Endodermal cell (in vitro differentiated cells): ENCODE data around the gene MAP2K3. TPM values are rescaled to one million over a fixed set of nuclear protein-coding genes. Genes with fewer than 3 reads are reported as not detected.
"Not testable (repeated sequence)": the region's sequence is repeated elsewhere in the genome, so short reads cannot be mapped to it uniquely, and the experiment has no call there.

ENCODE experiments used
- DNase-seq: peaks from one replicate; pipeline ENCODE4 v3.0.0-alpha.2; 2017
- H3K27ac ChIP-seq: 2 replicates; pipeline ENCODE4 v1.5.1; 2013; ENCODE audit warnings: mild to moderate bottlenecking, low read depth, low read length, moderate library complexity
- H3K27me3 ChIP-seq: 2 replicates; pipeline ENCODE4 v1.6.1; 2013; ENCODE audit warnings: mild to moderate bottlenecking, low read length, moderate library complexity; ENCODE audit not compliant: insufficient read depth, control insufficient read depth, poor library complexity, severe bottlenecking
- H3K36me3 ChIP-seq: 2 replicates; pipeline ENCODE4 v1.7.0; 2013; ENCODE audit warnings: mild to moderate bottlenecking, low read length, moderate library complexity; ENCODE audit not compliant: control insufficient read depth, insufficient read depth
- H3K4me1 ChIP-seq: one replicate; pipeline ENCODE4 v1.7.0; 2013; ENCODE audit warnings: low read length; ENCODE audit not compliant: control insufficient read depth, insufficient read depth
- H3K4me3 ChIP-seq: 2 replicates; pipeline ENCODE4 v1.5.1; 2013; ENCODE audit warnings: mild to moderate bottlenecking, low read length, moderate library complexity
- H3K9ac ChIP-seq: 2 replicates; pipeline ENCODE4 v1.6.1; 2013; ENCODE audit warnings: mild to moderate bottlenecking, low read length, moderate library complexity; ENCODE audit not compliant: poor library complexity, severe bottlenecking; ENCODE audit errors: extremely low read depth
- H3K9me3 ChIP-seq: 2 replicates; pipeline ENCODE4 v1.6.1; 2013; ENCODE audit warnings: mild to moderate bottlenecking, low read length, moderate library complexity; ENCODE audit not compliant: control insufficient read depth
- H3K27ac Mint-ChIP-seq: 2 replicates; pipeline ENCODE4 v1.8.0; 2020; ENCODE audit warnings: mixed read lengths
- H3K27me3 Mint-ChIP-seq: 2 replicates; pipeline ENCODE4 v1.8.0; 2021; ENCODE audit warnings: mild to moderate bottlenecking, mixed read lengths; ENCODE audit not compliant: insufficient read depth
- H3K36me3 Mint-ChIP-seq: 2 replicates; pipeline ENCODE4 v1.8.0; 2020; ENCODE audit warnings: low read depth, mixed read lengths
- H3K4me1 Mint-ChIP-seq: 2 replicates; pipeline ENCODE4 v1.8.0; 2020; ENCODE audit warnings: mixed read lengths
- H3K4me3 Mint-ChIP-seq: 2 replicates; pipeline ENCODE4 v1.8.0; 2020; ENCODE audit warnings: mild to moderate bottlenecking, moderate library complexity, mixed read lengths
- H3K9me3 Mint-ChIP-seq: 2 replicates; pipeline ENCODE4 v1.8.0; 2020; ENCODE audit warnings: mild to moderate bottlenecking, mixed read lengths
- WGBS, 2 experiments: methylation state at CpG; one replicate each; pipeline versions ENCODE4 v1.1.5 to v1.1.7; 2013; ENCODE audit warnings: missing lambda C conversion rate in 2 of 2, mixed read lengths in 1 of 2; ENCODE audit not compliant: insufficient coverage in 1 of 2, insufficient read length in 1 of 2; 5-methylcytosine and 5-hydroxymethylcytosine counted together
- total RNA-seq, 2 donors: library from RNA; stranded (reverse); fragmentation: NEBNext Ultra II Directional in 1 of 2; extraction: Animal tissue kit (Norgen Biotek cat#: 25700) in 1 of 2; gene quantifications; 2 replicates in 1 of 2; 3 replicates in 1 of 2; pipeline ENCODE4 v1.2.1, GENCODE V29; 2021
- TF ChIP-seq, protein P1 (sequence below): fragments of 200-600 bp; sonication (generic); conservative IDR thresholded peaks from 2 replicates; pipeline ENCODE4 v1.5.0; 2021; ENCODE audit warnings: antibody characterized with exemption, mild to moderate bottlenecking

MAP2K3 gene
- total RNA-seq, 2 donors from 2014 or later, result 31.6 to 37.6 TPM

DNA sequence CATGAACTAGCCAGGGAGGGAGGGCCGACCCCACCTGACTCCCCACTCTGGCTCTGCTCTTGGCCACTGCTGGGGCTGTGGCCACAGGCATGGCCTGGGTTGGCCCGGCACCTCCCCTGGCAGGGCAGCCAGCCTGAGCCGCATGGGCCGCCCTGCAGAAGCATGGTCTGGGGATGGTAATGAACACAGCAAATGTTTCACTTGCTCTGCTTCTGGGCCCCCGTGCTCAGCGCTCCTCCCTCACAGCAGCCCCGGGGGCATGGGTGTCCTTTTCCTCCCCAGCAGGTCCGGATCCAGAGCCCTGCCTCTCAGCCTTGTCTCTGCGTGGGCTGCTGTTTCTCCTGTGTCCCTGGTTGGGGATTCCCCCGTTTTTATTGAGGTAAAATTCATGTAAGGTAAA, 60.7 kb downstream of the MAP2K3 start:
- H3K9me3 Mint-ChIP-seq, result peaks cover 15% of the 10 kb centered on the region
- H3K4me3 Mint-ChIP-seq, result no peak overlapping the region
- no peaks in the 10 kb centered on the region for H3K27me3 ChIP-seq
- no peak overlapping the region for H3K4me3 ChIP-seq
- TF ChIP-seq, protein P1, sequence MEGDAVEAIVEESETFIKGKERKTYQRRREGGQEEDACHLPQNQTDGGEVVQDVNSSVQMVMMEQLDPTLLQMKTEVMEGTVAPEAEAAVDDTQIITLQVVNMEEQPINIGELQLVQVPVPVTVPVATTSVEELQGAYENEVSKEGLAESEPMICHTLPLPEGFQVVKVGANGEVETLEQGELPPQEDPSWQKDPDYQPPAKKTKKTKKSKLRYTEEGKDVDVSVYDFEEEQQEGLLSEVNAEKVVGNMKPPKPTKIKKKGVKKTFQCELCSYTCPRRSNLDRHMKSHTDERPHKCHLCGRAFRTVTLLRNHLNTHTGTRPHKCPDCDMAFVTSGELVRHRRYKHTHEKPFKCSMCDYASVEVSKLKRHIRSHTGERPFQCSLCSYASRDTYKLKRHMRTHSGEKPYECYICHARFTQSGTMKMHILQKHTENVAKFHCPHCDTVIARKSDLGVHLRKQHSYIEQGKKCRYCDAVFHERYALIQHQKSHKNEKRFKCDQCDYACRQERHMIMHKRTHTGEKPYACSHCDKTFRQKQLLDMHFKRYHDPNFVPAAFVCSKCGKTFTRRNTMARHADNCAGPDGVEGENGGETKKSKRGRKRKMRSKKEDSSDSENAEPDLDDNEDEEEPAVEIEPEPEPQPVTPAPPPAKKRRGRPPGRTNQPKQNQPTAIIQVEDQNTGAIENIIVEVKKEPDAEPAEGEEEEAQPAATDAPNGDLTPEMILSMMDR, result no peak
- H3K27me3 Mint-ChIP-seq, result peaks cover 3% of the 10 kb centered on the region
- peak; percentile 35 for DNase-seq
- no peaks in the 10 kb centered on the region for H3K4me1 ChIP-seq
- no peak overlapping the region for H3K9ac ChIP-seq
- H3K36me3 Mint-ChIP-seq, result no peaks in the 10 kb centered on the region
- WGBS, 2 experiments, result 78 to 100% methylated on average over 3 to 10 of the region's 10 CpGs
- no peak overlapping the region for H3K27ac ChIP-seq
- no peaks in the 10 kb centered on the region for H3K4me1 Mint-ChIP-seq
- H3K36me3 ChIP-seq, result no peaks in the 10 kb centered on the region
- no peak overlapping the region for H3K27ac Mint-ChIP-seq
- H3K9me3 ChIP-seq, result no peaks in the 10 kb centered on the region

DNA sequence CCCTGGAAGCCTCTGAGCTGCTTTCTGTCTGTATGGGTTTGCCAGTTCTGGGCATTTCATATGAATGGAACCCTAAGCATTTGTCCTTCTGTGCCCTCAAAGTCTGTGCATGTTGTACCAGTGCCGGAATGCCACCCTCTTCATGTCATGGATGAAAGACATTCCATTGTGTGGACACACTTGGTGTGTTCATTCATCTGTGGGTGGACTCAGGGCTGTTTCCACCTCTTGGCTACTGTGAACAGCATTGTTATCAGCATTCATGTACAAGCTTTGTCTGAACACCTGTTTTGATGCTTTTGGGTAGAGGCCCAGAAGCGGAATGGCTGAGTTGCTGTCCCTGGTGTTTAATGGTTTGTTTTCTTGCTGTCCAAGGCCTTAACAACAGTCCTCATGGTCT, 61.6 kb downstream of the MAP2K3 start:
- H3K4me1 Mint-ChIP-seq, H3K4me3 Mint-ChIP-seq, H3K4me1 ChIP-seq, DNase-seq, H3K27ac ChIP-seq, H3K9ac ChIP-seq, H3K27me3 ChIP-seq, H3K36me3 ChIP-seq, H3K4me3 ChIP-seq, H3K36me3 Mint-ChIP-seq, H3K27ac Mint-ChIP-seq, H3K9me3 ChIP-seq, H3K27me3 Mint-ChIP-seq: not testable (repeated sequence)
- H3K9me3 Mint-ChIP-seq, result peaks cover 12% of the 10 kb centered on the region
- WGBS, 2 experiments, result no CpG with 5 or more reads among the region's 2 CpGs

DNA sequence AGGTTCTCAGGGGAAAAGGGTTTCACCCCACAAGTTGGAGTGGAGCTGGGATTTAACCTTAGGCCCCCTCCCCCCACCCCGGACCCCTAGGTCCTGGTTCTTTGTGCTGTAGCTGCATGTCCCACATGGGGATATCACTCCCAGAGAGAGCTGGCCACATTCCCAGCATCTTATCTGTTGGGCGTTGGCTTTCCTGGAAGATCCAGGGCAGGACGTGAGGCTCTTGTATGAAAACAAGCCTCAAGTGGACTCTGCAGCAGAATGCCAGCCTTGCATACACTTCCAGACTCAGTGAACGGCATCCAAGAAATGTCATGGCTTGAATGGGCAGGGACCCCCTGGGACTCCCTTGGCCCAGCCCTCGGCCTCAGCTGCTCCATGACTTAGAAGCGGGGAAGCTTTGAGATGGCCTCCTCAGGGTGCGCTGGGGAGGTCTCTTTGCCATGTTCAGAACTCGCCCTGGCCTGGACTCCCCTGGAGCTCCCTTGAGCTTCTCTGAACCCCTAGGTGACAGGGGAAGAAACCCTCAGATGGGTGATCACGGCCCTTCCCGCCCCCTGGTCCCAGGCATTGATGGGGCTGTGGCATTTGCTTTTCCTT, 62.2 kb downstream of the MAP2K3 start:
- not testable (repeated sequence) for H3K4me3 ChIP-seq, H3K9ac ChIP-seq, DNase-seq, H3K27ac ChIP-seq, H3K36me3 ChIP-seq, H3K27ac Mint-ChIP-seq, H3K4me1 Mint-ChIP-seq, H3K36me3 Mint-ChIP-seq, H3K4me1 ChIP-seq, H3K27me3 ChIP-seq, H3K27me3 Mint-ChIP-seq, H3K9me3 ChIP-seq, H3K4me3 Mint-ChIP-seq
- H3K9me3 Mint-ChIP-seq, result peaks cover 12% of the 10 kb centered on the region
- WGBS, 2 experiments, result 65 to 89% methylated on average over 3 to 8 of the region's 10 CpGs

DNA sequence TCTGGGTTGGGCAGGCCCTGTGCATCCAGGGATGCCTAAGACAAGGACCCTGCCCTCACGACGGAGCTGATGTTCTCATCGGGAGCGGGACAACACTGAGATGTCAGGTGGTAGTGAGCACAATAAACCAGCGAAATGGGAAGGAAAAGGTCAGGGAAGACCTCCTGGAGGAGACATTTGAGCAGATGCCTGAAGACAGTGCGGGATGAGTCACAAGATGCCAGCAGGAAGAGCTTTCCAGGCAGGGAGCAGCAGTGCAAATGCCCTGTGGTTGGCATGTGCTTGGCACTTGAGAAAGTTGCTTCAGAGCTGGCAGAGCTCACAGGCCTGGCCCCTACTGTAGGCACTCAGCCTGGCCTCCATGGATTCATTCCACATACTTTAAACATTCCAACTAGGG, 63.1 kb downstream of the MAP2K3 start:
- not testable (repeated sequence) for H3K36me3 Mint-ChIP-seq, H3K27ac Mint-ChIP-seq, H3K4me3 Mint-ChIP-seq, H3K4me3 ChIP-seq, H3K27ac ChIP-seq, H3K27me3 ChIP-seq, H3K4me1 Mint-ChIP-seq, H3K9me3 ChIP-seq, H3K36me3 ChIP-seq, H3K4me1 ChIP-seq, H3K9ac ChIP-seq, DNase-seq, H3K27me3 Mint-ChIP-seq
- 96% methylated on average over 3 of the region's 6 CpGs; no CpG with 5 or more reads in 1 of the 2 experiments for WGBS, 2 experiments
- peaks cover 12% of the 10 kb centered on the region for H3K9me3 Mint-ChIP-seq

DNA sequence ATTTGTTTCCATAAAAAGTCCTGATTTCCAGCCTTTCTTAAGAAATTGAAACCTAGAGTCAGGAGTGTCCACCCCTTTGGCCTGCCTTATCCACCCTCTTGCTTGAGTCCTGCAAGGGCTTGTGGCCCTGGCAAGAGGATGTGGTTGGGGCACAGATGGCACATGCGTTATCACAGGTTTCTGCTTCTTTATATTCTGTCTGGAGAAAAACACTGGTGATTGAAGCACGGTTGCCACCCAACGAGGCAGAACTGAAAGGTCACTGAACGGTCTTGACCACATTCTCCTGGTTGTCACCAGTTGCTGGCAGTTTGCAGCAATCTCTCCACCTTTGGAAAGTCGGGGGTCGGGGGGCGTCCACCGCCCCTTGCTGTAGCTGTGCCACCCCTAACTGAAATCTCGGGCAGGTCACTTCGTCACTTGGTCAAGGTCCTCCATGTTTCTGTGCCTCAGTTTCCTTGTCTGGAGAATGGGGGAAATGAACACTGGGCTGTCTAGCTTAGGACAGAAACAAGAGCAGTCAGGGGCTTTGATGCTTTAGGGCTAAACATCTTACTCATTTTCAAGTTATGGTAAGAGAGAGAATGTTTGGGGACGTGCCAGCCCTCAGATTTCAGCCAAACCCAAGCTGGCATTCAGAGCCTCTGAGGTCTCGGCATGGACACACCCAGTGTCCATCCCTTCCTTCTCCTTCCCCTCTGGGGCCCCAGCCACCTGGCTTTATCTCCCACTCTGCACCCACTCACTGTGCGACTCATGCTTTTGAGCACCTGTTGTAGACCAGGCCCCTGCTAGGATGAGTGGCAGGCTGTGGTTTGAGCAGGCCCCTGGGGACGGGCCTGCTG, 63.8 kb downstream of the MAP2K3 start:
- H3K27me3 ChIP-seq, H3K27me3 Mint-ChIP-seq, H3K4me3 Mint-ChIP-seq, H3K4me1 Mint-ChIP-seq, H3K9me3 ChIP-seq, H3K36me3 ChIP-seq, H3K36me3 Mint-ChIP-seq, H3K4me1 ChIP-seq, DNase-seq, H3K27ac ChIP-seq, H3K27ac Mint-ChIP-seq, H3K4me3 ChIP-seq, H3K9ac ChIP-seq: not testable (repeated sequence)
- H3K9me3 Mint-ChIP-seq, result peaks cover 12% of the 10 kb centered on the region
- WGBS, 2 experiments, result 87% methylated on average over 6 of the region's 14 CpGs; no CpG with 5 or more reads in 1 of the 2 experiments

DNA sequence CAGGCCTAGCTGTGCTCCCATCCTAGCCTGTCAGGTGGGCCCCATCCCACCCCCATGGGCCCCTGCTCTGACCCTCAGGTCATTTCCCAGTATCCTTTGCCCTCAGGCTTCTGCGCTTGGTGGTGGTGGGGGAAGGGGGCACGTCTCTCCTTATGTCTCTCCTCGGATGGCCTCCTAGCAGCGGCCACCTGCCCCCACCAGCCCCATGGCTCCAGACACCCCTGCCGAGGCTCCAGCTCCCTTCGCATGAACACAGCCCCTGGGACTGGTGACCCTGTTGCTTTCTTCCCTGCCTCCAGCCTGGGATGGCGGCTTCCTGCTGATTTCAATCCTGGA, 64.4 kb downstream of the MAP2K3 start:
- H3K36me3 Mint-ChIP-seq, H3K36me3 ChIP-seq, H3K4me1 Mint-ChIP-seq, H3K9me3 ChIP-seq, H3K9ac ChIP-seq, H3K27ac Mint-ChIP-seq, H3K4me3 Mint-ChIP-seq, H3K4me1 ChIP-seq, H3K27me3 Mint-ChIP-seq, DNase-seq, H3K27me3 ChIP-seq, H3K4me3 ChIP-seq, H3K27ac ChIP-seq: not testable (repeated sequence)
- H3K9me3 Mint-ChIP-seq, result peaks cover 10% of the 10 kb centered on the region
- 60% methylated on average over 1 of the region's 7 CpGs; no CpG with 5 or more reads in 1 of the 2 experiments for WGBS, 2 experiments
